ENCODE measurements around the gene KIAA1217. TPM values are rescaled to one million over a fixed set of nuclear protein-coding genes. Genes with fewer than 3 reads are reported as not detected.

Gene KIAA1217
- polyA plus RNA-seq, 1 donor = 54.9 TPM

- Histone ChIP-seq H3K4me3 (ENCODE audit: low read length) (no peak overlapping the region), H3K36me3 (ENCODE audit: control insufficient read depth, insufficient read depth, low read length) (peaks cover 4% of the 10 kb centered on the region), H3K4me1 (ENCODE audit: control insufficient read depth, insufficient read depth, low read length) (peaks cover 11% of the 10 kb centered on the region), H3K27me3 (ENCODE audit: control insufficient read depth, insufficient read depth, low read length) (no peaks in the 10 kb centered on the region), H3K27ac (ENCODE audit: low read length) (peak overlapping the region; percentile 22), H3K9me3 (ENCODE audit: control insufficient read depth, low read depth, low read length) (no peaks in the 10 kb centered on the region)
- peak in 1 of 2 donors; percentile 44 for DNase-seq
- no CpG with 5 or more reads among the region's 7 CpGs for WGBS (ENCODE audit: insufficient coverage, low lambda C conversion rate)
These were observed 248.9 kb downstream of the KIAA1217 start for GRCh38 chr10:24457661-24458318.

DNA sequence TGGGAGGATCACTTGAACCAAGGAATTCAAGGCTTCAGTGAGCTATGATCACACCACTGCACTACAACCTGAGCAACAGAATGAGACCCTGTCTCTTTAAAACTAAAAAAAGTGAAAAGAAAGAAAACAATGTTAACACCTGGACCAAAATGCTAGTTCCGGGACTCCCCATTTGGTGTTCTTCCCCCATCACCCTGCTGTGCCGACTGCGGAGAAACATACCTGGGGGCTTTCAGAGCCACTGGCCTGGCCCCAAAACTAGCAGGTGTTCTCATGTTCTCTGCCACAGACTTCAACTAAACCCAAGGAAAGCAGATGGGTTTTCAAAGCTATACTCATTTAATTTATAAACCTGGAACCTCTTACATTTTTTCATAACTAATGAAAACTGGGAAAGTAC lies 250.9 kb downstream of the KIAA1217 start:
- peaks cover 29% of the 10 kb centered on the region for H3K4me1 ChIP-seq (ENCODE audit: control insufficient read depth, insufficient read depth, low read length)
- DNase-seq = no peak
- H3K27ac ChIP-seq (ENCODE audit: low read length) = no peak overlapping the region
- no peak overlapping the region for H3K4me3 ChIP-seq (ENCODE audit: low read length)
- no peaks in the 10 kb centered on the region for H3K9me3 ChIP-seq (ENCODE audit: control insufficient read depth, low read depth, low read length)
- peaks cover 4% of the 10 kb centered on the region for H3K36me3 ChIP-seq (ENCODE audit: control insufficient read depth, insufficient read depth, low read length)
- 67% methylated on average over 3 of the region's 3 CpGs for WGBS (ENCODE audit: insufficient coverage, low lambda C conversion rate)
- H3K27me3 ChIP-seq (ENCODE audit: control insufficient read depth, insufficient read depth, low read length) = no peaks in the 10 kb centered on the region

- DNase-seq = no peak
- H3K4me1 ChIP-seq (ENCODE audit: control insufficient read depth, insufficient read depth, low read length) = peaks cover 28% of the 10 kb centered on the region
- H3K36me3 ChIP-seq (ENCODE audit: control insufficient read depth, insufficient read depth, low read length) = peaks cover 4% of the 10 kb centered on the region
- no peaks in the 10 kb centered on the region for H3K9me3 ChIP-seq (ENCODE audit: control insufficient read depth, low read depth, low read length)
- no CpG with 5 or more reads among the region's 7 CpGs for WGBS (ENCODE audit: insufficient coverage, low lambda C conversion rate)
- H3K27me3 ChIP-seq (ENCODE audit: control insufficient read depth, insufficient read depth, low read length) = no peaks in the 10 kb centered on the region
- no peak overlapping the region for H3K4me3 ChIP-seq (ENCODE audit: low read length)
- no peak overlapping the region for H3K27ac ChIP-seq (ENCODE audit: low read length)
These were observed 253.4 kb downstream of the KIAA1217 start for GRCh38 chr10:24462291-24462813.

DNA sequence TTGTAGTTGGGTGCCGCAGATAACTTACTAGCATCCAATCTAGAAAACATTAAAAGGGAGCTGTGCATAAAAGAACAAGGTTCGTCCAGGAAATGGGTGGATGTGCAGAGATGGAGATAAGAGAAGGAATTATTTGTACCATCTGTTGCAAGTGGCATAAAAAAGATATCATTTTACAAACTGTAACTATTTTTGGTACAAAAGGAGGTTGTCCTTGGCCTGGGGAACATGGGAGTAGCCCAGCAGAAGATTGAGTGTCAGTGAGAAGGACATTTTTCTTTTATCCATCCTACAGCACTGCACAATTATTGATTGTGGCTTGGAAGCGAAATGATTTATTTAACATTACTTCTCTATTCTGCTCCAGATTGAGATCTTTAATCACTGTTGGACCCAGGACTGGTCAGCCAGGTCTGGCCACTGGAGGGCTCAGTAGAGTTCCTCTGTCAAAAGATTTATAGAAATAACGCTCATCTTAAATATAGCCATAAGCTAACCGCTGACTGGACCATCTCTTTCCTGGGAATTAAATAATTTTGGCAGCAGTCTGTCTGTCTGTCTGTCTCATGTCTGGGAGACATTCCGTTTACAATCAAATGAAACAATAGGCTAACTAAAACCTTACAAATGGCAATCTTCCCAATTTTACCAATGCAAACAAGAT lies 254.1 kb downstream of the KIAA1217 start:
- Histone ChIP-seq H3K27me3 (ENCODE audit: control insufficient read depth, insufficient read depth, low read length) (no peaks in the 10 kb centered on the region), H3K4me3 (ENCODE audit: low read length) (no peak overlapping the region), H3K27ac (ENCODE audit: low read length) (peak overlapping the region; percentile 94), H3K4me1 (ENCODE audit: control insufficient read depth, insufficient read depth, low read length) (peaks cover 21% of the 10 kb centered on the region), H3K36me3 (ENCODE audit: control insufficient read depth, insufficient read depth, low read length) (peaks cover 4% of the 10 kb centered on the region), H3K9me3 (ENCODE audit: control insufficient read depth, low read depth, low read length) (no peaks in the 10 kb centered on the region)
- 90% methylated on average over 1 of the region's 6 CpGs for WGBS (ENCODE audit: insufficient coverage, low lambda C conversion rate)
- DNase-seq = no peak

GRCh38 chr10:24463611-24464426 lies 254.9 kb downstream of the KIAA1217 start:
- Histone ChIP-seq H3K27me3 (ENCODE audit: control insufficient read depth, insufficient read depth, low read length) (no peaks in the 10 kb centered on the region), H3K27ac (ENCODE audit: low read length) (peak overlapping the region; percentile 94), H3K4me3 (ENCODE audit: low read length) (no peak overlapping the region), H3K36me3 (ENCODE audit: control insufficient read depth, insufficient read depth, low read length) (peaks cover 3% of the 10 kb centered on the region), H3K4me1 (ENCODE audit: control insufficient read depth, insufficient read depth, low read length) (peaks cover 26% of the 10 kb centered on the region), H3K9me3 (ENCODE audit: control insufficient read depth, low read depth, low read length) (no peaks in the 10 kb centered on the region)
- 60% methylated on average over 1 of the region's 9 CpGs for WGBS (ENCODE audit: insufficient coverage, low lambda C conversion rate)
- peak; percentile 74 to 84 for DNase-seq

GRCh38 chr10:24465124-24465874 lies 256.4 kb downstream of the KIAA1217 start:
- no CpG with 5 or more reads among the region's 14 CpGs for WGBS (ENCODE audit: insufficient coverage, low lambda C conversion rate)
- Histone ChIP-seq H3K36me3 (ENCODE audit: control insufficient read depth, insufficient read depth, low read length) (no peaks in the 10 kb centered on the region), H3K9me3 (ENCODE audit: control insufficient read depth, low read depth, low read length) (no peaks in the 10 kb centered on the region), H3K27me3 (ENCODE audit: control insufficient read depth, insufficient read depth, low read length) (no peaks in the 10 kb centered on the region), H3K4me1 (ENCODE audit: control insufficient read depth, insufficient read depth, low read length) (peaks cover 33% of the 10 kb centered on the region), H3K4me3 (ENCODE audit: low read length) (peak overlapping the region; percentile 42), H3K27ac (ENCODE audit: low read length) (peak overlapping the region; percentile 94)
- no peak for DNase-seq

- DNase-seq = peak; percentile 86 to 95
- Histone ChIP-seq H3K36me3 (ENCODE audit: control insufficient read depth, insufficient read depth, low read length) (no peaks in the 10 kb centered on the region), H3K9me3 (ENCODE audit: control insufficient read depth, low read depth, low read length) (no peaks in the 10 kb centered on the region), H3K4me3 (ENCODE audit: low read length) (peak overlapping the region; percentile 52), H3K27ac (ENCODE audit: low read length) (peak overlapping the region; percentile 94), H3K4me1 (ENCODE audit: control insufficient read depth, insufficient read depth, low read length) (peaks cover 42% of the 10 kb centered on the region), H3K27me3 (ENCODE audit: control insufficient read depth, insufficient read depth, low read length) (no peaks in the 10 kb centered on the region)
- 40% methylated on average over 1 of the region's 16 CpGs for WGBS (ENCODE audit: insufficient coverage, low lambda C conversion rate)
These were observed 257.2 kb downstream of the KIAA1217 start for GRCh38 chr10:24465891-24466818.

DNA sequence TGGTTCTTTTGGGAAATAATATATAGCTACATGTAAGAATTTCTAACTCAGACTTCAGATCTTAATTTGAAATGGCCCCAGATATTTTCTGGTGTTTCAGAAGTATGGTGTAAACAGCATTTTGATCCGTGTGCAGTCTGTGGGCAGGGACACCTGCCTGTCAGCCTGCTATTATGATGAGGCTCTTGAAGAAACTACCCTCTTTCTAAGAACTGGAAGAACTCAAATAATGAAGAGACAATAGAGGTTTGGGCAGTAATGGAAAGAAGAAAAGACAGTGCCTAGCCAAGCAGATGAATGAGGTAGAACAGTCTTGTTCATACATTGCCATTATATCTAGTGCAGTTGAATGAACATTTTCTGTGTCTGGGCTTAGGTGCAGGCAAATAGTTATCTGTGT lies 258.2 kb downstream of the KIAA1217 start:
- Histone ChIP-seq H3K27ac (ENCODE audit: low read length) (peak overlapping the region; percentile 94), H3K27me3 (ENCODE audit: control insufficient read depth, insufficient read depth, low read length) (no peaks in the 10 kb centered on the region), H3K4me3 (ENCODE audit: low read length) (peak overlapping the region; percentile 52), H3K36me3 (ENCODE audit: control insufficient read depth, insufficient read depth, low read length) (peaks cover 2% of the 10 kb centered on the region), H3K9me3 (ENCODE audit: control insufficient read depth, low read depth, low read length) (no peaks in the 10 kb centered on the region), H3K4me1 (ENCODE audit: control insufficient read depth, insufficient read depth, low read length) (peaks cover 44% of the 10 kb centered on the region)
- DNase-seq = peak in 1 of 2 donors; percentile 66
- no CpG with 5 or more reads among the region's 1 CpG for WGBS (ENCODE audit: insufficient coverage, low lambda C conversion rate)

- Histone ChIP-seq H3K27me3 (ENCODE audit: control insufficient read depth, insufficient read depth, low read length) (no peaks in the 10 kb centered on the region), H3K4me3 (ENCODE audit: low read length) (peak overlapping the region; percentile 52), H3K9me3 (ENCODE audit: control insufficient read depth, low read depth, low read length) (no peaks in the 10 kb centered on the region), H3K27ac (ENCODE audit: low read length) (peak overlapping the region; percentile 94), H3K4me1 (ENCODE audit: control insufficient read depth, insufficient read depth, low read length) (peaks cover 44% of the 10 kb centered on the region), H3K36me3 (ENCODE audit: control insufficient read depth, insufficient read depth, low read length) (peaks cover 4% of the 10 kb centered on the region)
- DNase-seq = no peak
- no CpG with 5 or more reads among the region's 2 CpGs for WGBS (ENCODE audit: insufficient coverage, low lambda C conversion rate)
These were observed 258.7 kb downstream of the KIAA1217 start for GRCh38 chr10:24467605-24468004.

Measured in large intestine (tissue), 3 donors.